Measurements from ENCODE around the gene MRPS2.
"Not testable (repeated sequence)": the region's sequence is repeated elsewhere in the genome, so short reads cannot be mapped to it uniquely, and the experiment has no call there.

MRPS2 gene

DNA sequence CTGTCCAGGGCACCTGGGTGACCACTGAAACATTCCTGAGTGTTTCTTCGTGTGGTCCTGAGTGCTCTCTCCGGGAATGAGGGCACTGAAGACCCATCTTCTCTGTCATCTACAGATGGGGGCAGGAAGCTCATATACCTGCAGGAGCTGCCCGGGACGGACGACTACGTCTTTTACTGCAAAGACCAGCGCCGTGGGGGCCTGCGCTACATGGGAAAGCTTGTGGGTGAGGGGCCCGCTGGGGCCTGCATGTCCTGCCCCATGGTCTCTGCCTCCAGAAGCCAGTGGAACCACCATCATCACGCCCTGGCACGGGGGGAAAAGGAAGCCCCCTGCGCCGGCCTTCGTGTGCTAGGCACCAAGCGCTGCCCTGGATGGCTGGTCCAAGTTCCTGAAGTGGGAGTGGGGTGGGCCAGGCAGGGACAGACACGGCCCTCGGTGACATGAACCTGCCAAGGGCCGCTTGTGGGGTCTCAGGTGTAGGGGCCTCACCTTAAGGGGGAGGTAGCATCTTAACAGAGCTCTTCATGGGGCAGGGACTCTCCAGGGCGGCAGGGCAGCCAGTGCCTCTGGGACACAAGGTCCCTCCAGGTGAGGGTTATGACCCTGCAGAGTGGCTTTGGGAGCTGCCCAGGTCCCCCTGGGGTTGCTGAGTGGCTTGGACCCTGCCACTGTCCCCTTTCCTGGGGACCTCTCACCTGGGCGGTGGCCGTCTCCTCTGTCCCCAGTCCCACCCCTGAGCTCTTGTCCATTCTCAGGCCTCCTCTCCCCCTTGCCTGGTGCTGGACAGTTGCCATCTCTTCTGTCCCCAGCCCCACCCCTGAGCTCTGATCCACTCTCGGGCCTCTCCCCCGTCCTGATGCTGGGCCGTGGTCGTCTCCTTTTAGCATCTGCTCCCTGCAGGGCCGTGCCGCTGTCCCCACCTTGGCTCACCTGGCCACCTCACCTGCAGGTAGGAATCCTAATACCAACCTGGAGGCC, 47.6 kb downstream of the MRPS2 start:
- H3K27me3 ChIP-seq (replicated peaks; ENCODE audit: control insufficient read depth, insufficient read depth, low read length) = peaks cover 15% of the 10 kb centered on the region
- no peak for DNase-seq (ENCODE audit: low read depth)

DNA sequence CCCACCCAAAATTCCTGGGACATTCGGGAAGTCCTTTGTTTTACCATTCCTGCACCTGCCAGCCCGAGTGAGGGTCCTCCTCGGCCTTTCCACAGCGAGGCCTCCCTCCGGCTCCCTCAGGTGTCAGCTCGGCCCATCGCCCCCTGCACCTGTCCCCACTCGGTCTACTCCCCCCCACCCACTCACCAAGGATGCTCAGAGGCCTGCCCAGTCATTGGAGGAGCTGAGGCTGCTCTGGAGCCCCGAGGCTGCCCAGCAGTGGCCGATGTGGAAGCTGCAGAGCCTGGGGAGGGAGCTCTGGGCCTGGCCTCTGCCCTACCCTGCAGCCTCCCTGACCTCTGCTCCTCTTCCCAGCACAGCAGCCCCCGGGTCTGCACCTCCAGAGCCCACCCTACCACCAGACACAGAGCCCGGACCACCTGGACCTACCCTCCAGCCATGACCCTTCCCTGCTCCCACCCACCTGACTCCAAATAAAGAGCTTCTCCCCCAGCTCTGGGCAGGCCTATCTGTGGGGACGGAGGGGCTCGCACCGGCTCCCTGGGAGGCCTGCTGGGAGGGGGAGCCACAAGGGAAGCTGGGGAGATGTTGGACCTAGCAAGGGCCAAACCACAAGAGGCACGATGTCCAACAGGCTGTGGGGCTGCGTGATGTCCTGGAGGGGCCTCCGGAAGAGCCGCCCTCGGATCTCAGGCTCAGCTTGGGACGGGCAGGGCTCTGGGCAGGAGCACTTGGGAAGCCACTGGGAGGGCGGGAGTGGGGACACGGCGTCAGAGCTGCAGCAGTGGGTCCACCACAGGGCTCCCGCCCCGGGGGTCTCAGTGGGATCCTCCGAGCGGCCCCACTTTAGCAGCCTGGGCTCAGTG, 49.2 kb downstream of the MRPS2 start:
- not testable (repeated sequence) for H3K4me1 ChIP-seq (ENCODE audit: control insufficient read depth, insufficient read depth, low read length); H3K36me3 ChIP-seq (ENCODE audit: control insufficient read depth, insufficient read depth, low read length, severe bottlenecking); H3K9ac ChIP-seq (ENCODE audit: low read length); DNase-seq (ENCODE audit: low read depth); H3K4me3 ChIP-seq (ENCODE audit: low read length); H3K9me3 ChIP-seq (ENCODE audit: control insufficient read depth, low read length)
- peaks cover 16% of the 10 kb centered on the region for H3K27me3 ChIP-seq (replicated peaks; ENCODE audit: control insufficient read depth, insufficient read depth, low read length)

More for the DNA sequence above, 47.6 kb downstream of the MRPS2 start:
- Histone ChIP-seq H3K9ac (ENCODE audit: low read length) (no peak overlapping the region), H3K4me1 (ENCODE audit: control insufficient read depth, insufficient read depth, low read length) (no peaks in the 10 kb centered on the region), H3K36me3 (ENCODE audit: control insufficient read depth, insufficient read depth, low read length, severe bottlenecking) (no peaks in the 10 kb centered on the region), H3K4me3 (ENCODE audit: low read length) (no peak overlapping the region), H3K9me3 (ENCODE audit: control insufficient read depth, low read length) (no peaks in the 10 kb centered on the region)

DNA sequence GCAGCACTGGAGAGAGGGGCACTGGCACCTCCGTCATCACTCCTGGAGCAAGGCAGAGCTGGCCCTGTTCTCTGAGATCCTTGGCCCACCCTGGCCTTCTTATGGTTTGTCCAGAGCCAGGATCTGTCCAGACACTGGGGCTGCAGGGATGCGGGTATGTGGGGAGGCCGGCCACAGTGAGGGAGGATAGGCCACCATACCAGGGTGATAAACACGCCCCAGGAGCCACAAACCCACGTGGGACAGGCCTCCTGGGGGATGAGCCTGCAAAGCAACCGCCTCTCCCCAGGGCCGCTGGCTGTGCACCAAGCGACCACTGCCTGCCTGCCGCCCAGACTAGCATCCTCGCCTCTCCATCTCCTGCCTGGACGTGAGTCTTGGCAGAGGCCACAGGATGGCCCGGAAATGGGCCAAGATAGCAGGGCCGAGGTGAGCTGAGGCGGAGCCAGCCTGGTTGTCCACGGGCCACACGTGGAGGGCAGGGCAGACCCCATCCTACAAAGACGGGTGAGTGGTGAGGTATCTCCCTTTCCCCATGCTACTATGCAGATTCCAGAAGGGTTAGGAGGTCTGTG, 49.9 kb downstream of the MRPS2 start:
- no peaks in the 10 kb centered on the region for H3K36me3 ChIP-seq (ENCODE audit: control insufficient read depth, insufficient read depth, low read length, severe bottlenecking)
- no peak overlapping the region for H3K9ac ChIP-seq (ENCODE audit: low read length)
- no peak for DNase-seq (ENCODE audit: low read depth)
- H3K27me3 ChIP-seq (replicated peaks; ENCODE audit: control insufficient read depth, insufficient read depth, low read length) = peaks cover 21% of the 10 kb centered on the region
- no peaks in the 10 kb centered on the region for H3K4me1 ChIP-seq (ENCODE audit: control insufficient read depth, insufficient read depth, low read length)
- H3K9me3 ChIP-seq (ENCODE audit: control insufficient read depth, low read length) = peaks cover 7% of the 10 kb centered on the region
- H3K4me3 ChIP-seq (ENCODE audit: low read length) = no peak overlapping the region

- Histone ChIP-seq H3K9ac (ENCODE audit: low read length) (no peak overlapping the region), H3K9me3 (ENCODE audit: control insufficient read depth, low read length) (peaks cover 7% of the 10 kb centered on the region), H3K4me3 (ENCODE audit: low read length) (no peak overlapping the region), H3K4me1 (ENCODE audit: control insufficient read depth, insufficient read depth, low read length) (no peaks in the 10 kb centered on the region), H3K27me3 (replicated peaks; ENCODE audit: control insufficient read depth, insufficient read depth, low read length) (peaks cover 21% of the 10 kb centered on the region), H3K36me3 (ENCODE audit: control insufficient read depth, insufficient read depth, low read length, severe bottlenecking) (no peaks in the 10 kb centered on the region)
- DNase-seq (ENCODE audit: low read depth) = no peak
Observed at GRCh38 chr9:135551031-135551430, 50.5 kb downstream of the MRPS2 start.

- H3K36me3 ChIP-seq (ENCODE audit: control insufficient read depth, insufficient read depth, low read length, severe bottlenecking) = no peaks in the 10 kb centered on the region
- H3K27me3 ChIP-seq (replicated peaks; ENCODE audit: control insufficient read depth, insufficient read depth, low read length) = peaks cover 21% of the 10 kb centered on the region
- H3K9me3 ChIP-seq (ENCODE audit: control insufficient read depth, low read length) = peaks cover 7% of the 10 kb centered on the region
- no peak overlapping the region for H3K9ac ChIP-seq (ENCODE audit: low read length)
- H3K4me1 ChIP-seq (ENCODE audit: control insufficient read depth, insufficient read depth, low read length) = no peaks in the 10 kb centered on the region
- no peak for DNase-seq (ENCODE audit: low read depth)
- no peak overlapping the region for H3K4me3 ChIP-seq (ENCODE audit: low read length)
Observed at GRCh38 chr9:135551456-135551855, 51.0 kb downstream of the MRPS2 start.

DNA sequence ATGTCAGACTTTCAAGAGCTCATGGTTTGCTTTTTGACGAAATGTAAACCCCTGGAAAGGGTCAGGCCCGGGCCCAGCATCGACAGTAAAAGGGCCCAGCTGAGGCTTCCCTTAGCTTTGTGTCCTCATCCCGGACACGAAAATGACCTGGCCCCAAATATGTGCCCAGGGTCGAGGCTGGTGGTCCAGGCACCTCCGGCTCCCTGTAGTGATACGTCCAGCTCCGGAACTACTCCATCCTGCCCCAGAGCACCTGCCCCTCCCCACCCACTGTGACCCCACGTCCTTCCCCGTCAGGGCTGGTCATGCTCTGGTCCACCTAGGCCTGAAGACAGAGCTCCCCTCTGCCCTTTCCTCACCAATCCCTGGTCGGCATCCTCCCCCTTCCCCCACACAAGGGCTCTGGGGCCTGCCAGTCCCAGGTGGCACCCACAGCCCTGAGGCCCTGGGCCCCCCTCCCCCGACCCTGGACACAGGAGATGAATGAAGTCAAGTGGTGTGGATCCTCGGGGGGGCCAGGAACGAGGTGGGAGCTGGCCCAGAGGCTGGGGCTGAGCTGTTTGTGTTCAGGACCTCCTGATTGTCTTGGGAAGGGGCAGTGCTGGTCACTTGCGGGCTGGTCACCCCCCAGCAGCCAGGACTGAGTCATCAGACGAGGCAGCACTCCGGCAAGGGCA, 51.7 kb downstream of the MRPS2 start:
- H3K36me3 ChIP-seq (ENCODE audit: control insufficient read depth, insufficient read depth, low read length, severe bottlenecking) = no peaks in the 10 kb centered on the region
- no peaks in the 10 kb centered on the region for H3K4me1 ChIP-seq (ENCODE audit: control insufficient read depth, insufficient read depth, low read length)
- H3K9ac ChIP-seq (ENCODE audit: low read length) = no peak overlapping the region
- DNase-seq (ENCODE audit: low read depth) = no peak
- no peak overlapping the region for H3K4me3 ChIP-seq (ENCODE audit: low read length)
- H3K9me3 ChIP-seq (ENCODE audit: control insufficient read depth, low read length) = peaks cover 7% of the 10 kb centered on the region
- peaks cover 21% of the 10 kb centered on the region for H3K27me3 ChIP-seq (replicated peaks; ENCODE audit: control insufficient read depth, insufficient read depth, low read length)

DNA sequence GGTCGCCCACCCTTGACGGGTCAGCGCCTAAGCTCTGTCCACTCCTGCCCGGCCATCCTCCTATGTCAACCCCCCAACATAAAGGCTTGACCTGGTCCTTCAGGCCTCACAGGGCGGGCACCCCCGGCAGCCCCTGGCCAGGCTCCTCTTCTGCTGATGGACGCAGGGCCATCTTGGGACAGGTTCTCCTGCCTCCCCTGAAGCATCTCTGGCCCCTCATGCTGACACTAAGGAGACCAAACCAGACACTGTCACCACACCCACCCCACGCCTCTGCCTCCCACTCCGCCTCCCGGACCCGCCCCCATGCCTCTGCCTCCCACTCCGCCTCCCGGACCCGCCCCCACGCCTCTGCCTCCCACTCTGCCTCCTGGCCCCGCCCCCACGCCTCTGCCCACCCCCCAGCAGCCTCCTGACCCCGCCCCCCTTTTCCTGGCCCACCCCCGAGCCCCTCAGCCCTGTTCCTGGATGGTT, 52.3 kb downstream of the MRPS2 start:
- Histone ChIP-seq H3K27me3 (replicated peaks; ENCODE audit: control insufficient read depth, insufficient read depth, low read length) (peaks cover 21% of the 10 kb centered on the region), H3K36me3 (ENCODE audit: control insufficient read depth, insufficient read depth, low read length, severe bottlenecking) (no peaks in the 10 kb centered on the region), H3K4me1 (ENCODE audit: control insufficient read depth, insufficient read depth, low read length) (no peaks in the 10 kb centered on the region), H3K9ac (ENCODE audit: low read length) (no peak overlapping the region), H3K4me3 (ENCODE audit: low read length) (no peak overlapping the region), H3K9me3 (ENCODE audit: control insufficient read depth, low read length) (peaks cover 7% of the 10 kb centered on the region)
- DNase-seq (ENCODE audit: low read depth) = no peak
